NCI-H2227 (cell line): ENCODE data around the gene LRGUK.
"Not testable (repeated sequence)": the region's sequence is repeated elsewhere in the genome, so short reads cannot be mapped to it uniquely, and the experiment has no call there.

Experiments used
- DNase-seq: peaks from one replicate; lab custom pipeline; 2025; ENCODE audit not compliant: unreplicated experiment; lab: John Stamatoyannopoulos, UW

The LRGUK gene

GRCh38 chr7:134220236-134220635 is 93.1 kb downstream of the LRGUK start:
- DNase-seq, result no peak

GRCh38 chr7:134231296-134231695 is 104.2 kb downstream of the LRGUK start:
- DNase-seq, result not testable (repeated sequence)

DNA sequence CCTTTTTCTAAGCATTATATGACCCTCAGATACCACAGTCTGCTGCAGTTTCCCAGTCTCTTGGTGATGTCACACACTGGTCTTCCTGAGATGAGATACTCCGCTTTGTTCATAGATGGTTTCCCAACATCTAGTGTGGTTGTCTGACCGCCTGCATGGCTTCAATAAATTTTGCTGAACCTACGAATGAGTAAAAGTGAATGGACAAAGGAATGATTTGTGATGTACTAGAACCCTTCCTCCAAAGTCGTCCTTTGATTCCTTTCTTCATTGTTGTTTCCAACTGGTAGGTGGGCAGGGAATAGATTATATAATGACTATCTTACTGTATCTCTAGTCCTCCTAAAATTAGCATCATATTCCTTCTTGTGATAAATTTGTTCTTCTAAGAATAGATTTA is 107.1 kb downstream of the LRGUK start:
- DNase-seq, result no peak

DNA sequence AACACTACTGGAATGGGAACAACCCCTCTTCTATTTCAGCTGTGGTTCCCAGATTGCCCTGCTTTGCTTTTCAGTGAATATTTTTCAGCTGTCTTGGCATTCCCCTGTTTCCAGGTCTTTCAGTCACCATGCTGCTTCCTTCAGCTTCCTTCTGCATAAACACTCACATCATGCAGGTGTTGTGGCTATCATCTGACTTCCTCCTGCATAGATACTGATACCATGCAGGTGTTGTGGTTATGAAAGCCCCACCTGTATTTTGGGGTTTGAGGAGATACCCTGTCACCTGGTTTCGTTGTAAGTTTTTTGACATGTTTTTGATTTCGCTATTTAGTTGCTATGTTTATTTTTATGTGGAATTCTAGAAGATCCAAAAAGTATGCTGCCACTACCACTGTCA is 118.1 kb downstream of the LRGUK start:
- no peak for DNase-seq

GRCh38 chr7:134246347-134246746 is 119.2 kb downstream of the LRGUK start:
- no peak for DNase-seq

- DNase-seq, result no peak
Observed at GRCh38 chr7:134246761-134247160, 119.6 kb downstream of the LRGUK start.

DNA sequence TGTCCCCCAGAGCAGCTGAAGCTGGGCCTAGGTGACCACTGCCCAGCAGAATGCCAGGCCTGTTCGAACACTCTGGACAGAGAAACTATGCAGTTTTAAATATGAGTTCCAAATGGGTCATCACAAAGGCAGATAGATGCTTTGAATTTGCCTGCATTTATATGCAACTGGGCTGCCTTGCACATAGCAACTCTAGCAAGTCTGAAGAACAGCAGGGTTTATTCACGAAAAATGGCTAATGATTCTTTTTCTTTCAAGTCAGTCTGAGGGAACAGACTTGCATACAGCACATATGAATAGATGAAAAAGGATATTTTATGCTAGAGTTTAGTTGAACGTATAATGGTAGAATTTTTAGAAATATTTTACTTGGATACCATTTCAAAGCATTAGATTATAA is 121.1 kb downstream of the LRGUK start:
- no peak for DNase-seq

- no peak for DNase-seq
Observed at GRCh38 chr7:134254311-134254710, 127.2 kb downstream of the LRGUK start.

GRCh38 chr7:134255814-134256213 is 128.7 kb downstream of the LRGUK start:
- DNase-seq, result peak; percentile 29

DNA sequence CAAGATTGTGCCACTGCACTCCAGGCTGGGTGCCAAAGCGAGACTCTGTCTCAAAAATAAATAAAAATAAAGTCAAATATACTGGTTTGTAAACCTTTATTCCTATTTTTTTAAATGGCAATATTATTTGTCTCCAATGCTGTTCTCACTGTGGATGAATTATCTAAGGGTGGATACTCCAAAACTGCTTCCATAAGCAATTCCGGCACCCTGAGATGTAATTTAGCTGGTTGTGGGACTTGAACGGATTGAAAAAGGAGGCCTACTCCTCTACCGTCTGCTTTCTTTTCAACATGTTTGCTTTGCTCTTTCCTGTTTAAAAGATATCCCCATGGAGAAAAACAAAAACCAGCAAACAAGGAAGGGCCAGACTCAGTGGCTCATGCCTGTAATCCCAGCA is 135.2 kb downstream of the LRGUK start:
- DNase-seq, result no peak

- peak; percentile 22 for DNase-seq
Observed at GRCh38 chr7:134276951-134277350, 149.8 kb downstream of the LRGUK start.

DNA sequence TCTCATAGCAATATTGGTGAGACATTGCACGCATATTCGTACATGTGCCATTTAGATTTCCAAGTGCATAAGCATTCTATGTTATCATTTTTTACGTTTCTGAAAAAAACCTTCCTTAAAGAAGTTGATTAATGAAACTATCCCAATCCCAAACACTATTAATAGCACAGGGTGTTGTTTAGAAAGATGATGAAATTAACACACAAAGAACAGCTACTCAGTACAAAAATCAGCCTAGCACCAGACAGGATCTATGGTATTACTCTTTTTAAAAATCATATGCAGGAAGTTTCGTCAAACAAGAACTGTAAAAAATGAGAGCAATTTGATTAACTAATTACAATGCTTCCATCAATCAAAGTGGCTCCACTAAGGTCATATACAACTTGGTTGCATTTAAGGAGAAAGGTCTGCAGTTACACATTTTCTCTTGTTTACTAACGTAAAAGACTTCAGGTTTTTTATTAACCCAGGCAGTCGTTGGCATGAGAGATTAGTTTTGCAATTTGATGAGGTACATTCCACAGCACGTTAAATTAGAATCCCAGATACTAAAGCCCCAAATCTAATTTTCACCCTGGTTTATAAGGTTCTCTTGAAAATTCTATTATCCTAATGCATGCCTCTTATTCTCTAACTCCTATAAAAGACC is 151.5 kb downstream of the LRGUK start:
- DNase-seq, result no peak

DNA sequence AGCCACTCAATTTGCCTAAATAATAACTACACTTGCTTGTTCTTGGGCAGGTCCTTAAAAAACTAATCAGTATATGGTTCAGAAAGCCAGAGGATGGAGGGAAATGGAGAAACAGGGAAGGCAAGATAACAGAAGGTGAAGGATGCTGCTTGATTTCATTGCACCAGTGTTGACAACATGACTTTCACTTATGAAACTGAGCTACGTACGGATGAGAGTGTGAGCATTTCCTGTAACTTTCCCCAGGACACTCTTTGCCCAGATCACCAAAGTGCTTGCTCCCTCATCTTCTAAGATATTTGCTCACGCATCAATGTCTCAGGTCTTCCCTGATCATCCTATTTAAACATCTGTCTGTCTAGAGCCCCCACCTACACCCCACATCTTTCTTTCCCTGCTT is 152.2 kb downstream of the LRGUK start:
- no peak for DNase-seq

- DNase-seq, result no peak
Observed at GRCh38 chr7:134279898-134280297, 152.8 kb downstream of the LRGUK start.

GRCh38 chr7:134280508-134280907 is 153.4 kb downstream of the LRGUK start:
- DNase-seq, result no peak

- DNase-seq, result no peak
Observed at GRCh38 chr7:134284011-134284410, 156.9 kb downstream of the LRGUK start.

DNA sequence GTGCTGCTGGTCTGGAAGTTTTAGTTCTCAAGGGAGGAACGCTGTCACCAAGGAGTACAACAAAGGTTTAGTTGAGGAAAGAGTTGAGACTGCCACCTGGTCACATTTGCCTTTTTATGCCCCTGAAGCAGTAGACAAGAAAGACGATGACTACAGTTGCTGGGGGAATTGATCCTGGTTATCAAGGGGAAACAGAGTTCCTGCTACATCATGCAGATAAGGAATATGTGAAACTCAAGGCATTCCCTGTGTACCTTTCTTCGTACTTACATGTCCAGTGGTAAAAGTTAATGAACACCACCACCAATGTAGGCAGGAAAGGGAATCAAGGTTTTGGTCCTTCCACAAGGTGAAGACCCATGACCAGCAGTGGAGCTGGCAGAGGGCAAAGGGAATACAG is 157.8 kb downstream of the LRGUK start:
- no peak for DNase-seq

GRCh38 chr7:134287916-134288659 is 160.9 kb downstream of the LRGUK start:
- DNase-seq, result peak; percentile 4

GRCh38 chr7:134289423-134289822 is 162.3 kb downstream of the LRGUK start:
- no peak for DNase-seq

GRCh38 chr7:134289841-134290240 is 162.7 kb downstream of the LRGUK start:
- no peak for DNase-seq

GRCh38 chr7:134290286-134290685 is 163.1 kb downstream of the LRGUK start:
- no peak for DNase-seq

- DNase-seq, result peak; percentile 40
Observed at GRCh38 chr7:134293002-134293740, 166.0 kb downstream of the LRGUK start.
